Muscle of arm (tissue), 12 donors: Measurements from ENCODE around the gene GRAMD2B. TPM values are rescaled to one million over a fixed set of nuclear protein-coding genes. Genes with fewer than 3 reads are reported as not detected.
"Not testable (repeated sequence)": the region's sequence is repeated elsewhere in the genome, so short reads cannot be mapped to it uniquely, and the experiment has no call there.

Experiments used
- DNase-seq: peaks from one replicate; pipeline ENCODE4 v3.0.0-alpha.2; 2013
- polyA plus RNA-seq, 12 donors: library from polyadenylated mRNA; unstranded; fragments of 120-200 nt; gene quantifications; one replicate each; pipeline ENCODE4 v1.2.1, GENCODE V29; 2013; ENCODE audit not compliant: insufficient read length in 12 of 12

Gene GRAMD2B
- polyA plus RNA-seq, 12 donors: 9.0 to 63.0 (median 12.4) TPM; not detected in 1

GRCh38 chr5:126511961-126512360 lies 88.8 kb downstream of the GRAMD2B start:
- no peak for DNase-seq

GRCh38 chr5:126512451-126512850 lies 89.2 kb downstream of the GRAMD2B start:
- DNase-seq: no peak

GRCh38 chr5:126513302-126513701 lies 90.1 kb downstream of the GRAMD2B start:
- DNase-seq: no peak

DNA sequence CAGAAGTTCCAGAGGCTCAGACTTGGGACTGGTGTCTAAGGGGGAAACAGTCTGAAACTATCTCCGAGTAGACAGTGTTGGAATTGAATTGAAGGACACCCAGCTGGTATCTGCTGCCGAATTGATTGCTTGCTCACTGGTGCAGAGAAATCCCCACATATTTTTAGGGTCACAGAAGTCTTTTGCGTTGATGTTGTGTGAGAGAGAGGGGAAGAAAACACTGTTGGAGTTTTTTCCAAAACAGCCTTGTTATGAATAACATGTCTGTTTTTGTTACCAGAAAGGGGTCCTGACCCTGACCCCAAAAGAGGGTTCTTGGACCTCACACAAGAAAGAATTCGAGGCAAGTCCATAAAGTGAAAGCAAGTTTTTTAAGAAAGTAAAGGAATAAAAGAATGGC lies 90.5 kb downstream of the GRAMD2B start:
- no peak for DNase-seq

- DNase-seq: no peak
Observed at GRCh38 chr5:126514131-126514557, 90.9 kb downstream of the GRAMD2B start.

DNA sequence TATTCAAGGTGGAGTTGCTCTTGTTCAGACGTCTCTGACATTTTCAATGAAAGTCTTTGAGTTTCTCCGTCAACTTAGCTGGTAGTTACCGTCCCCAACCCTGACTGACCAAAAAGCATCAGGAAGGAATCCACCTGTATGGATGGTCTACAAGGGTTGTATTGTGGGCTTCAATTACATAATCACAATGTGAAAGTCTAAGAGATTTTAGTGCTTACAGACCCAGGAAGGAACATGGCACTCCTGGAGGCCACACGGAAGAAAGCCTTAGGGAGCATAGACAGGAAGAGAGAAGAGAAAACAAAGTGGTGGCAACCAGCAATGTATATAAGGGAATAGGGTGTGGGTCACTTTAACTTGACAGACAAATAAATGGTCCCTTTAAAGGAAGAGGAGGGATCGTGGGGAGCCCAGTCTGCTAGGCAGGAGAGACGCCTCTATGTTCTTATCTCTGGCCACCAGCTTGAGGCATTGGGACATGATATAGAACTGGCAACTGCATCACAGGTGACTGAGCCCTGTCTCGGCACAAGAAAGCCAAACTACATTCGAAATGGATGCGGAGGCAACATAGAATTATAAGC lies 91.4 kb downstream of the GRAMD2B start:
- no peak for DNase-seq

DNA sequence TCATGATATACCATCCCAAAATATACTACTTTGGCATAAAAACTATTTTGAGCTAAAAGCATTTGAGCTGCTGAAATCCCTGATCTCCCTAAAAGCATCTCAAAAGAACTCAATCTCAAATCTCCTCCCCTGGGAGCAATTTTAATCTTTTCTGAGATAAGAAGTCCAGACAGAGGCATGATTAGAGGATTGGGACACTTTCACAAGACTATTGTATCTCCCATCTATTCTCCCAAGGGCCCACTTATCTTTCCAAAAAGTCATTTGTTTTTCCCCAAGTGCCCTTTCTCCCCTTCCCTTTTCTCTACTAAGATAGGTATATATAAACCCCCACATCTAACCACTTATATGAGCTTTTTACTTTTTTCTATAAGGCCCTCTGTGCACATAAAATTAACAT lies 92.1 kb downstream of the GRAMD2B start:
- DNase-seq: no peak

DNA sequence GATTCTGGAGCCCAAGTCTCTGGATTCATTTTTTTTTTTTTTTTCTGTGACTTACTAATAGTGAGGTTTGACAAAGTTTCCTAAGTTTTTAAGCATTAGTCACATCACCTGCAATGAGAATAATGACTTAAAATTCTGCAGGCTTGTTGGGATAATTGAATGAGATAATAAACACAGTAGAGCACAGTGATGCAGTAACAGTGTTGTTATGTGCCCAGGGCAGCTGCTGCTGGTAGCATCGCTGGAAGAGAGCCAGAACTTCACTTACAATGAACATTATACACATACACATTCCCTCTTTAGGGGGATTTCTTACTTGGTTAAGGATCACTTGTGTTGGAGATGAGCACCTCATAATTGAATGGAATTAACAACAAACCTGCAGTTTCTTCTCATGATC lies 92.9 kb downstream of the GRAMD2B start:
- no peak for DNase-seq

DNA sequence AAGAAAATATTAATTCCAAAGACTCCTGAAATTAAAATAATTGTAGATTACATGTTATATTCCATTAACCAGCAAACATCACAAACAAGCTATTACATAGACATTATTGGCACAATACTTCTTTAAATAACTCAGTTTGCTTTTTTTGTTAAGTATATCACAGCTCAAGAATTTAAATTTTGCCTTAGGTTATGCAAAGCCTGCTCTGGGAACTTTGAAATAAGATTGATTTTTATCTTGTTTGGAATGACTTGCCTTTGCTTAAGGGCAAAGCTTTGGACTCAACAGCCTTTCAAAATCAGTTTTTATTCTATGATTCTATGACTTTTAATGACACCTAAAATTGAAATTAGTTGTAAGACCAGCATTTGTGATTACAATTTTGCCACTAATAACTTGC lies 93.6 kb downstream of the GRAMD2B start:
- DNase-seq: no peak

DNA sequence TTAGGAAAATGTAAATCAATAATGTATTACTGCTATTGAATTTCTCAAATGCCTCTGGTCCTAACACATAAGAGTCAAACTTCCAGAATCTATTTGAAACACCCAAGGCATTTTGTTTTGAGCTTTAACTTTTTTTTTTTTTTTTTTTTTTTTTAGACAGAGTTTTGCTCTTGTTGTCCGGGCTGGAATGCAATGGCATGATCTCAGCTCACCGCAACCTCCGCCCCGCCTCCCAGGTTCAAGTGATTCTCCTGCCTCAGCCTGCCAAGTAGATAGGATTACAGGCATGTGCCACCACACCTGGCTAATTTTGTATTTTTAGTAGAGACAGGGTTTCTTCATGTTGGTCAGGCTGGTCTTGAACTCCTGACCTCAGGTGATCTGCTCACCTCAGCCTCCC lies 96.0 kb downstream of the GRAMD2B start:
- DNase-seq: not testable (repeated sequence)

- no peak for DNase-seq
Observed at GRCh38 chr5:126519637-126520592, 96.7 kb downstream of the GRAMD2B start.

DNA sequence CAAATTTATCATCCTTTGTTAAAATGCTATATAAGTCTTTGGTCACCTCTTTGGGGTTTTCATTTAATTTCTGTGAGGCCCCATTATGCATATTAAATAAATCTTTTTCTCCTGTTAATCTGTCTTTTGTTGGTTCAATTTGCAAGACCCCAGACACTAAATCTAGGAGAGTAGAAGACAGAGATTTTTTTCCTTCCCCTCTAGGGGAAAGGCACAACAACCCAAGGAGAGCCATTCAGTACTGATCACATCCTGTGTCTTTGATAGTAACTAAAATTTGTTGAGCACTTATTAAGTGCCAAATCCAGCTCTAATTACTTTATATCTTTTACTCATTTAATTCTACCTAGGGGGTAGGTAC lies 97.4 kb downstream of the GRAMD2B start:
- DNase-seq: no peak

DNA sequence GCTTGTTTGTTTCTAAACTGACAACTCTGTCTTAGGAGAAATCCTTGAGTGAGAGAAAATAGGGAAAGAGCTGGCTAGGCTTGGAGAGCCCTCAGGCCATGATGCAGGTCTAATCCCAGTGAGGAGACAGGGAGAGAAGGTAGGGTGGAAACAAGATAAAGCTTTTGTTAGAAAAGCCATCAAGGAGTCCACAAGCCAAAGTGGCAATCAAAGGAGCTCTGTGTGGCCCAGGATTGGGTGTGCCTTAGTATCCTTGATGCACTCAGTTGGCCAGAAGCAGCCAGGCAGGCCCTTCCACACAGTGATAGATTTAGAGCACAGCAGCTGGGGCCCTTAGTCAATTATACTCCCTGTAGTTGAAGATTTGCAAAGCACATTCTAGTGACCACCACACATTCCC lies 97.9 kb downstream of the GRAMD2B start:
- DNase-seq: no peak

GRCh38 chr5:126523818-126524510 lies 100.8 kb downstream of the GRAMD2B start:
- no peak for DNase-seq

DNA sequence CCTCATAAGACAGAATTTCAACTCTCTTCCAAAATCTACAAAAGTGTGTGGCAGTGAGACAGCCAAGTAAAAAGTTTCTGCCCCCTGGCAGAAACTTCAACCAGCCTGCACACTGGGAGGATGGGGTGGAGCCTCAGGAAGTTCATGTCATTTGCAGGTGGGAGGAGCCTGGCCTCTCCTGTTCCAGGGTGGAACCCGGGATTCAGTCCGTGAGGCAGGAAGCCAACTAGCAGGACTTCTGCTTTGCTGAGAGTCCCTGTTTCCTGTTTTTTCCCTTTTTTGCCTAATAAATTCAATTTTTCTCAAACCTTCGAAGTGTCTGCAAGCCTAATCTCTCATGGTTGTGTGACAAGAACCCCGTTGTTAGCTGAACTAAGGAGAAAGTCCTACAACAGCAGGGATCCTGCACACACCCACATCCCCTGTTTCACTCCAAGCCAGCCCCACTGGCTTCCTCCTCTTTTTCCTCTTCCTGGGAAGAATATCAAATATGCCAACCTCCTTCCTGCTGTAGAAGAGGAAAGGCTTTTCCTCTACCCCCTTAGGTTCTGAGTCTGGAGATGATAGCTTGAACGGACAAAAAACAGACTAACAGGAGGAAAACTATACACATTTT lies 102.5 kb downstream of the GRAMD2B start:
- DNase-seq: no peak

DNA sequence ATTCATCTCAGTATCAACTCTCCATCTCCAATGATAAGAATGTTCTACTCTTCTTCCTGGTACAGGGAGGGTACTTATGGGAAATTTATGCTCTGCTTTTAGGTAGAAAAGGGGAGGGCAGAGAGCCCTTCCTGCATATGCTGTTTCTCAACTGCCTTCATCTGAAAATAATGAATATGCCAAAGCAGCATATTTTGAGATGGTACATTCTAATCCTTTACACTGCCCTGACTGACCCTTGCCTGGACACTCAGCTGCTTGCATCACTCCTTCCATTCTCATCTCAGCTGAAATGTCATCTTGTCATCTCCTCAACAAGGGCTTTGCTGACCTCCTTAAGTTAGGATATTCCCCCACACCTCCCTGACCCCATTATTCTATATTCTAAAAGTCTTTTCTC lies 103.3 kb downstream of the GRAMD2B start:
- DNase-seq: no peak

DNA sequence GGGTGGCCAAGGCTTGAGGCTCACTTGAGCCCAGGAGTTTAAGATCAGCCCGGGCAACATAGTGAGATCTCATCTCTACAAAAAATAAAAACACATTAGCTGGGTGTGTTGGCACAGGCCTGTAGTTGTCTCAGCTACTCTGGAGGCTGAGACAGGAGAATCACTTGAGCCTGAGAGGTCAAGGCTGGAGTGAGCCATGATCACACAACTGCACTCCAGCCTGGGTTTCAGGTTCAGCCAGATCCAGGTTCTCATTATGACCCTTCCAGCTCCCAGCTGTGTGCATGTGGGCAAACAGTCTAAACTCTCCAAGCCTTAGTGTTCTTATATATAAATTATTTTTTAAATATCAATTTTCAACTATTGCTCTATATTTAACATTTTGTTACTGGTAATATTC lies 103.9 kb downstream of the GRAMD2B start:
- DNase-seq: no peak

DNA sequence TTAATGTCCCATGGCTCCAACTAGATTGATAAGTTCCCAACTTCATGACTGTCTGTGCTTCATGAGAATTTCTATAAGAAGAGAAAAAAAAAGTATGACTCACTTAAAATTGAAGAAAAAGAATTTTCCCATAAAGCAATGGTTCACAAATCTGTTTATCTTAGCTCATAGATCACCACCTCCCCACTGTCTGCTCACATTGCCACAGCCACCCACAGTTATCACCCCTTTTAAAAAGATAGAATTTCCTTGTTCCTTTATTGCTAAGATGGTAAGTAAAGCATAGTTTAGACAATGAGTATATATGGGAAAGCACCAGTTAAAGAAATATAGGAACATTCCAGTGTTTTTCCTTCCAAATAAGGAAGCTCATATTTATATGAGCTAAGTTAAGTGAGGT lies 104.7 kb downstream of the GRAMD2B start:
- no peak for DNase-seq

DNA sequence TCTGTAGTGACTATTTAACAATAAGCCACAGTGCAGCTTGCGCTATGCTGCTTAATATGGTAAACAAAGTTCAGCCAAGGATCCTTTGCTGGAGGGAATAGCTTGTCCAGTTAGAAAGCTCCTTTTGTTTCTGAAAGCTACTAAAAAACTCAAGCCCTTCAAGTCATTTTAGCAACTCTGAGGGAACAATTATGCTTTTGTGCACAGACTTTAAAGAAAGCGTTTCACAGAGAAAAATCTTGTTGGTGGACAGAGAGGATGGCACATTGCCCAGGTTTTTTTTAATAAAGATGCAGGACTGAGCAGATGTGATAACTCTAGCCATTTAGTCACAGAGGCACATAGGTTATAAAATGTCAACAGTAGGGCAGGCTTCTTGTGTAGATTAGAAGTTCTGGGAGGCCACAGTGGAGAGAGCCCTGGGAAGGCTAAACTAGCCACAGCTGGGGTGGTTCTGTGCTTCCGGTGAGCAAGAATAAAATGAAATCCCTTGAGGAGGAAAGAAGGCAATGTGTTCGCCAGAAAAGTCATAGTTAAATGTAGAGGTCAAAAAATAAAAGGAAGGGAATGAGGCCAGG lies 108.4 kb downstream of the GRAMD2B start:
- DNase-seq: peak; percentile 45

GRCh38 chr5:126534553-126534952 lies 111.3 kb downstream of the GRAMD2B start:
- no peak for DNase-seq

GRCh38 chr5:126535856-126536545 lies 112.8 kb downstream of the GRAMD2B start:
- no peak for DNase-seq
